Memory B cell (primary cell): ENCODE data around the gene GAS1.

Experiments
- ATAC-seq: fragments of 150-1000 bp; cut with Tn5 transposase; 2 replicates; pipeline ENCODE4 v1.10.0; 2021; ENCODE audit warnings: low read depth, mild to moderate bottlenecking, moderate library complexity
- DNase-seq, 2 donors: peaks; one replicate each; pipeline ENCODE4 v3.0.0; 2022; ENCODE audit warnings: low spot score in 2 of 2
- H3K27ac Mint-ChIP-seq: one replicate; pipeline ENCODE4 v1.8.0; 2022; ENCODE audit warnings: mild to moderate bottlenecking, moderate library complexity, mixed read lengths
- H3K27me3 Mint-ChIP-seq: one replicate; pipeline ENCODE4 v1.8.0; 2022; ENCODE audit warnings: mixed read lengths
- H3K36me3 Mint-ChIP-seq: one replicate; pipeline ENCODE4 v1.8.0; 2022; ENCODE audit warnings: mild to moderate bottlenecking, mixed read lengths
- H3K4me1 Mint-ChIP-seq: one replicate; pipeline ENCODE4 v1.8.0; 2022; ENCODE audit warnings: mixed read lengths
- H3K4me3 Mint-ChIP-seq: one replicate; pipeline ENCODE4 v1.8.0; 2022; ENCODE audit warnings: mild to moderate bottlenecking, moderate library complexity, mixed read lengths
- H3K9me3 Mint-ChIP-seq: one replicate; pipeline ENCODE4 v1.8.0; 2022; ENCODE audit warnings: mixed read lengths

GAS1 gene

GRCh38 chr9:86975606-86976005 lies 28.3 kb upstream of the GAS1 start:
- no peaks in the 10 kb centered on the region for H3K9me3 Mint-ChIP-seq
- ATAC-seq (no peak), DNase-seq (no peak)
- no peaks in the 10 kb centered on the region for H3K36me3 Mint-ChIP-seq
- H3K27me3 Mint-ChIP-seq = peaks cover 8% of the 10 kb centered on the region
- no peak overlapping the region for H3K27ac Mint-ChIP-seq
- H3K4me1 Mint-ChIP-seq = no peaks in the 10 kb centered on the region
- H3K4me3 Mint-ChIP-seq = no peak overlapping the region

GRCh38 chr9:86975036-86975435 lies 27.7 kb upstream of the GAS1 start:
- H3K27ac Mint-ChIP-seq = no peak overlapping the region
- no peaks in the 10 kb centered on the region for H3K4me1 Mint-ChIP-seq
- ATAC-seq (no peak), DNase-seq (no peak)
- H3K4me3 Mint-ChIP-seq = no peak overlapping the region
- H3K36me3 Mint-ChIP-seq = no peaks in the 10 kb centered on the region
- no peaks in the 10 kb centered on the region for H3K9me3 Mint-ChIP-seq
- peaks cover 10% of the 10 kb centered on the region for H3K27me3 Mint-ChIP-seq

DNA sequence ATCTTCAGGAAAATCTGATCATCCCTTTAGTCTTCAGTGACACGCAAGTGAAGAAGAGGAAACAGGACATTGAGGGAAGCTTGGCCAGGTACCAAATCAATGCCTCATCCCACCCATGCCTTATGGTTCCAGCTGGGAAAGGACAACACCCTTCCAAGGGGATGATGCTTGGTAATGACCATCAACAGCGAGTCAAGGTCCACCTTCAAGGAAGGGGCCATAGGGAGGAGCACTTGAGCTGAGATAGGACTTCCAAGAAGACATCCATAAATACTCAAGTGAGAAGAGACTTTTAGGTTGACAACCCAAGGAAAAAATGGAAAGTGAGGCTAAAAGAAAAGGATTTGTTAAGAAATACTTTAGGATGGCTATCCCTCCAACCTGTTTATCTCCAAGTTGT lies 27.1 kb upstream of the GAS1 start:
- Mint-ChIP-seq H3K27ac (no peak overlapping the region), H3K4me1 (no peaks in the 10 kb centered on the region), H3K36me3 (no peaks in the 10 kb centered on the region), H3K27me3 (peaks cover 10% of the 10 kb centered on the region), H3K9me3 (no peaks in the 10 kb centered on the region), H3K4me3 (no peak overlapping the region)
- no peak for ATAC-seq
- DNase-seq = no peak

DNA sequence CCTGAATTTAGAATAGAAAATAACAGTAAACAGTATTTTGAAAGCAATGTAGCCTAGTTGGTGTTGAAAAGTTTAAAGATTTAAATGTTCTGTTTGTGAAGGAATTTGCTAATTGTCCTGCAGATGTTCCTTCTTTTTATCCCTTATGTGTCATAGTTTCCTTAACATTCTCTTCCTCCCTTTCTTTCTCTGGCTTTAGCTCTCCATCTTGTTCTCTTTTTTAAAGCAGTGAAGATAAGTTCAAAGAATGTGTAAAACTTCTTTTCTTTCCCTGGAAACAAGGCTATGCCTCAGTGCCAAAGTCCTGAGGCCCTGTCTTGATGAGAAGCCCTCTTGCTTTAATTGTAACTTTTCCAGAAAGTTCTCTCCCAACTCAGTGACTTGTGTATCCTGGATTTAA lies 24.4 kb upstream of the GAS1 start:
- H3K9me3 Mint-ChIP-seq = no peaks in the 10 kb centered on the region
- peaks cover 10% of the 10 kb centered on the region for H3K27me3 Mint-ChIP-seq
- no peak overlapping the region for H3K27ac Mint-ChIP-seq
- H3K36me3 Mint-ChIP-seq = no peaks in the 10 kb centered on the region
- no peaks in the 10 kb centered on the region for H3K4me1 Mint-ChIP-seq
- no peak overlapping the region for H3K4me3 Mint-ChIP-seq
- no peak for DNase-seq
- no peak for ATAC-seq

DNA sequence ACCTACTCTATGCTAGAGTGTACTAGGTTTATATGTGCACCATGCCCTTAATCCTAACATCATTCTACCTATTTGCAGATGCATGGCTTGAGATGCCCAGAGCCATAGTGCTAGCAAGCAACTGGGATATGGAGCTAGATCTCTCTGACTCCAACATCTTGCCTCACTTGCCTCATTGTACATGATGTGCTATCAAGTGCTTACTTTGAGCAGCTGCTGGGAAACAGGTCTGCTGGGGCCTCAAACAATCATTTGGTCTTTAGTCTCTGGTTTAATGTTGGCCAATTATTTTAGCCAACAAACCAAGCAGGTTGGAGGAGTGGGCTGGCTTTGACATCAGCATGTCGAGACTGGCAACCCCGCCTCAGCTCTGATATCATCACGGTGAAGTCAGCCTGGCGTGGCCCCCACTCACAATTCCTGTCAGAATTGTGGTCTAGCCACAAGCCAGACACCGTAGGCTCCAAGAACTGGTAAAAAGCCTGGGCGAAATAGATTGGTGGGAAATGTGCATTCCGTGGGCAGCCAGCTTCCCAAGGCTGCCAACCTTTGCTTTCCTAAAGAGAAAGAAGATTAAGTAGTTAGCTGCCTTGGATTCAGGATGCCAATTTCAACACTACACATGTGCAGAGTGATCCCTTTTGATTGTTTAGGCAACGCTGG lies 21.1 kb upstream of the GAS1 start:
- Mint-ChIP-seq H3K27ac (no peak overlapping the region), H3K4me1 (no peaks in the 10 kb centered on the region), H3K36me3 (no peaks in the 10 kb centered on the region), H3K4me3 (no peak overlapping the region), H3K27me3 (peaks cover 10% of the 10 kb centered on the region), H3K9me3 (no peaks in the 10 kb centered on the region)
- no peak for ATAC-seq
- no peak for DNase-seq

- no peaks in the 10 kb centered on the region for H3K9me3 Mint-ChIP-seq
- ATAC-seq (no peak), DNase-seq (no peak)
- H3K27me3 Mint-ChIP-seq = peaks cover 7% of the 10 kb centered on the region
- no peaks in the 10 kb centered on the region for H3K4me1 Mint-ChIP-seq
- no peaks in the 10 kb centered on the region for H3K36me3 Mint-ChIP-seq
- no peak overlapping the region for H3K27ac Mint-ChIP-seq
- no peak overlapping the region for H3K4me3 Mint-ChIP-seq
Measured at GRCh38 chr9:86966852-86967511, 19.7 kb upstream of the GAS1 start.

DNA sequence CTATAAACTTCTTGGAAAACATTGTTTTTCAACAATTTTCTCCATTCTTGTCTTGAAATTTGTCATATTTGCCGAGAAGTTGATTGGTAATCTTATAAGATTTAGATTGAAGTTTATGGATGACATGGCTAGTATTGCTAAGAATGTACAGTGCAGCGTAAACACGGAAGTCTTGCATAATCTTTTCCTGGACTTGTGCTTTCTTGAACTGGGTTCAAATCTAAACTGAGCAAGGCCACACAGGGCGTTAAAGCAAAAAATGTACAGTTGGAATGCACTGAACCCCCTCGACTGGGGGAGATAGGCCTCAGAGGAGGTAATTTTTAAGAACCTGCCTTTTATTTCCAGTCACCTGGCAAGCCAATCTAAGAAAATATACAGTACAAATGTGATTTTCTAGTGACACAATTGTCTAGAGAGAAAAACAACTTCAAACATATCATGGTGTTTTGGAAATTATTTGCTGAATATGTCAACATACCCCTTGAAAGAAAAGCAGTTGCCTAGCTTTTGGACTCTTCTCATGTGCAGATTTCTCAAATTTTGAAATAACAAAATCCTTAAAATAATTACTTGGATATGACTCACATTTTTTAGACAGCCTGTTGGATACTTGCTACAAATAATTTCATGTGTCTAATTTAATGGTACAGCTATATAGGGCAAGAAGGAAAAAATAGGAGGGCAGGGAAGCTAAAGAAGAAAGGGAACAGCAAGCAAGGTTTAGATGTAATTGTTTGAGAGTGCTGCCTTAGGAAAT lies 18.5 kb upstream of the GAS1 start:
- ATAC-seq (no peak), DNase-seq (no peak)
- peaks cover 5% of the 10 kb centered on the region for H3K27me3 Mint-ChIP-seq
- H3K36me3 Mint-ChIP-seq = no peaks in the 10 kb centered on the region
- no peak overlapping the region for H3K27ac Mint-ChIP-seq
- H3K9me3 Mint-ChIP-seq = no peaks in the 10 kb centered on the region
- no peaks in the 10 kb centered on the region for H3K4me1 Mint-ChIP-seq
- no peak overlapping the region for H3K4me3 Mint-ChIP-seq

- Mint-ChIP-seq H3K4me3 (no peak overlapping the region), H3K36me3 (no peaks in the 10 kb centered on the region), H3K9me3 (no peaks in the 10 kb centered on the region), H3K27me3 (peaks cover 3% of the 10 kb centered on the region), H3K27ac (no peak overlapping the region), H3K4me1 (no peaks in the 10 kb centered on the region)
- DNase-seq (no peak), ATAC-seq (no peak)
Measured at GRCh38 chr9:86962692-86963091, 15.4 kb upstream of the GAS1 start.

DNA sequence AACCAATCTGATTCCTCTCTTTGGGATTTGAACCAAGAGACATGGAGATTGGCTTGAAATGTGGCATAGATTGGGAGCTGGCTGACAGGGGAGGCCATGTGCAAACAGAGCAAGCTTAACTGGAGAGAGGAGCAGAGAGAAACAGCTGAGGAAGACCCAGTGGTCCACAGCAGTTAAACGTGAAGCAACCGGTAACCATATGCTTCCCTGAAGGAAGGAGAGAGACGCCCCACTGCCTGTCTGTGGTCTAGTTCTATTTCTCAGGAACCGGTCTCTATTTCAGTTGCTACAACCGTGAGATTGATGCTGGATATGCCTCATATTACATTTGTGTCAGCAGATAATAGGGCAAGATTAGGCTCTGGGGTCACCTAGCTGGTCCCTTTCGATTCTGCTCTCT lies 13.6 kb upstream of the GAS1 start:
- H3K36me3 Mint-ChIP-seq = no peaks in the 10 kb centered on the region
- H3K4me3 Mint-ChIP-seq = no peak overlapping the region
- peaks cover 3% of the 10 kb centered on the region for H3K27me3 Mint-ChIP-seq
- ATAC-seq (no peak), DNase-seq (no peak)
- H3K4me1 Mint-ChIP-seq = no peaks in the 10 kb centered on the region
- H3K9me3 Mint-ChIP-seq = no peaks in the 10 kb centered on the region
- no peak overlapping the region for H3K27ac Mint-ChIP-seq

- DNase-seq (no peak), ATAC-seq (no peak)
- Mint-ChIP-seq H3K36me3 (no peaks in the 10 kb centered on the region), H3K27ac (no peak overlapping the region), H3K4me1 (no peaks in the 10 kb centered on the region), H3K27me3 (peaks cover 5% of the 10 kb centered on the region), H3K9me3 (no peaks in the 10 kb centered on the region), H3K4me3 (no peak overlapping the region)
Measured at GRCh38 chr9:86958203-86958602, 10.9 kb upstream of the GAS1 start.

DNA sequence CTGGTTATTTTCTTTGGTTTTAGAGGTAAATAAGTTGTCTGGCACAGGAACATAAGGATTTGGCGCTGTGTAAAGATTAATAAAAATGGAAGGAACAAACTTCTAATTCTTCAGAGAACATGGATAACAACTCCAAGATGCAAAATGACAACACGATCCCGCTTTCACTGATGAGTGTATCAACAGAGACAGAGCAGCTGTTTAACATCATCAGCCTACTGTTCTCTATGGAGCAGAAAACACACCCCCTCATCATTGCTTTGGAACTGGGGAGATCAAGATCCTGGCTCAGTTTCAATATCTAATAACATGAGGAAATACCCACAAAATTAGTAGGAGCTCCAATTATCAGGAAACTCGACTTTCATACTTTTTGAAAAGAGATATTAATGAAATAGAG lies 8.3 kb upstream of the GAS1 start:
- Mint-ChIP-seq H3K36me3 (no peaks in the 10 kb centered on the region), H3K9me3 (peaks cover 5% of the 10 kb centered on the region), H3K27ac (no peak overlapping the region), H3K27me3 (peaks cover 4% of the 10 kb centered on the region), H3K4me3 (no peak overlapping the region), H3K4me1 (no peaks in the 10 kb centered on the region)
- DNase-seq (no peak), ATAC-seq (no peak)

DNA sequence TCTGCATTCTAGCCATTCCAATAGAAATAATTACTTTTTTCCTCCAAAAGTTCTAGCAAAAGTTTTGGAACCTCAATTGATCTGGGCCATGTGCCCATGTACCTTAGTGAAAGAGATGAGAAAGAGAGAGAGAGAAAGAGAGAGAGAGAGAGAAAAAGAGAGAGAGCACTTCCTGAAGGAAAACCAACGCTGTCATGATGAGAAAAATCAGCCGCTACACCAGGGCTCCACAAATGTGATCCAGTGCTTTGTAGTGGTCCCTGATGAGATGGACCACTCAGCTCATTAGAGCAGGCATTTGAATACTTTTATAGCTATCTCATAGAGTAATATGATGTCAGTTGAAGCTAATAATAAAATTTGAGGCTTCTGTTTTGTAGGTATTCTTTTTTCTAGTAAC lies 7.7 kb upstream of the GAS1 start:
- no peak for DNase-seq
- H3K4me3 Mint-ChIP-seq = no peak overlapping the region
- no peaks in the 10 kb centered on the region for H3K4me1 Mint-ChIP-seq
- peaks cover 5% of the 10 kb centered on the region for H3K9me3 Mint-ChIP-seq
- H3K27me3 Mint-ChIP-seq = peaks cover 2% of the 10 kb centered on the region
- no peak overlapping the region for H3K27ac Mint-ChIP-seq
- no peak for ATAC-seq
- no peaks in the 10 kb centered on the region for H3K36me3 Mint-ChIP-seq

GRCh38 chr9:86953181-86953580 lies 5.9 kb upstream of the GAS1 start:
- Mint-ChIP-seq H3K27me3 (peaks cover 2% of the 10 kb centered on the region), H3K4me3 (no peak overlapping the region)

GRCh38 chr9:86948074-86948929 lies 996 bp upstream of the GAS1 start:
- no peak overlapping the region for H3K27ac Mint-ChIP-seq

More at GRCh38 chr9:86953181-86953580, 5.9 kb upstream of the GAS1 start:
- Mint-ChIP-seq H3K27ac (no peak overlapping the region), H3K4me1 (peaks cover 6% of the 10 kb centered on the region), H3K36me3 (no peaks in the 10 kb centered on the region), H3K9me3 (peaks cover 5% of the 10 kb centered on the region)
- DNase-seq (no peak), ATAC-seq (no peak)

More at GRCh38 chr9:86948074-86948929, 996 bp upstream of the GAS1 start:
- DNase-seq (peak; percentile 30 to 55), ATAC-seq (peak; percentile 70)
- peaks cover 5% of the 10 kb centered on the region for H3K9me3 Mint-ChIP-seq
- peaks cover 3% of the 10 kb centered on the region for H3K27me3 Mint-ChIP-seq
- peaks cover 9% of the 10 kb centered on the region for H3K4me1 Mint-ChIP-seq
- peak overlapping the region; percentile 82 for H3K4me3 Mint-ChIP-seq
- H3K36me3 Mint-ChIP-seq = no peaks in the 10 kb centered on the region
